Hematopoietic multipotent progenitor cell treated with erythropoietin and hydrocortisone succinate and interleukin-3 and kit ligand, for 17 days (in vitro differentiated cells): Measurements from ENCODE around the gene DMD.
"Not testable (repeated sequence)": the region's sequence is repeated elsewhere in the genome, so short reads cannot be mapped to it uniquely, and the experiment has no call there.

Experiments
- DNase-seq: peaks from one replicate; pipeline ENCODE4 v3.0.0-alpha.2; 2015; ENCODE audit warnings: low spot score

Gene DMD

GRCh38 chrX:31600823-31601222 is 1610.5 kb downstream of the DMD start:
- no peak for DNase-seq

- DNase-seq = no peak
Observed at GRCh38 chrX:31593353-31593752, 1618.0 kb downstream of the DMD start.

GRCh38 chrX:31591355-31591754 is 1620.0 kb downstream of the DMD start:
- DNase-seq = no peak

- DNase-seq = no peak
Observed at GRCh38 chrX:31590581-31591114, 1620.7 kb downstream of the DMD start.

- DNase-seq = no peak
Observed at GRCh38 chrX:31589503-31589902, 1621.8 kb downstream of the DMD start.

GRCh38 chrX:31588355-31588754 is 1623.0 kb downstream of the DMD start:
- no peak for DNase-seq

GRCh38 chrX:31583892-31584291 is 1627.5 kb downstream of the DMD start:
- not testable (repeated sequence) for DNase-seq

GRCh38 chrX:31580726-31581125 is 1630.6 kb downstream of the DMD start:
- no peak for DNase-seq

- DNase-seq = no peak
Observed at GRCh38 chrX:31580227-31580626, 1631.1 kb downstream of the DMD start.

GRCh38 chrX:31572360-31572759 is 1639.0 kb downstream of the DMD start:
- DNase-seq = no peak

- DNase-seq = no peak
Observed at GRCh38 chrX:31570658-31571057, 1640.7 kb downstream of the DMD start.

- DNase-seq = no peak
Observed at GRCh38 chrX:31563792-31564191, 1647.6 kb downstream of the DMD start.

- no peak for DNase-seq
Observed at GRCh38 chrX:31555506-31555905, 1655.8 kb downstream of the DMD start.

- no peak for DNase-seq
Observed at GRCh38 chrX:31551913-31552312, 1659.4 kb downstream of the DMD start.

GRCh38 chrX:31550158-31550557 is 1661.2 kb downstream of the DMD start:
- no peak for DNase-seq

- no peak for DNase-seq
Observed at GRCh38 chrX:31547816-31548215, 1663.5 kb downstream of the DMD start.

- no peak for DNase-seq
Observed at GRCh38 chrX:31547416-31547815, 1663.9 kb downstream of the DMD start.

GRCh38 chrX:31546126-31546525 is 1665.2 kb downstream of the DMD start:
- no peak for DNase-seq

- DNase-seq = no peak
Observed at GRCh38 chrX:31545726-31546125, 1665.6 kb downstream of the DMD start.

GRCh38 chrX:31545191-31545590 is 1666.2 kb downstream of the DMD start:
- no peak for DNase-seq

- no peak for DNase-seq
Observed at GRCh38 chrX:31543634-31544033, 1667.7 kb downstream of the DMD start.

- no peak for DNase-seq
Observed at GRCh38 chrX:31542566-31542965, 1668.8 kb downstream of the DMD start.

- no peak for DNase-seq
Observed at GRCh38 chrX:31540313-31540712, 1671.0 kb downstream of the DMD start.

GRCh38 chrX:31527455-31528126 is 1683.8 kb downstream of the DMD start:
- DNase-seq = no peak
